ENCODE results near the gene DACT1. TPM values are rescaled to one million over a fixed set of nuclear protein-coding genes. Genes with fewer than 3 reads are reported as not detected.

Gene DACT1
- polyA plus RNA-seq, 3 donors: 0.62 to 7.4 (median 5.3) TPM

- no peak overlapping the region for H3K27ac ChIP-seq (ENCODE audit: low read depth, low read length)
- 80 to 88% (median 84%) methylated on average over 3 of the region's 3 CpGs for WGBS, 3 donors
Observed at GRCh38 chr14:58660407-58660806, 22.6 kb downstream of the DACT1 start.

GRCh38 chr14:58662018-58662417 is 24.3 kb downstream of the DACT1 start:
- 54 to 76% (median 64%) methylated on average over 1 of the region's 1 CpG for WGBS, 3 donors
- H3K27ac ChIP-seq (ENCODE audit: low read depth, low read length): no peak overlapping the region

GRCh38 chr14:58662759-58663158 is 25.0 kb downstream of the DACT1 start:
- WGBS, 3 donors: 63 to 93% (median 83%) methylated on average over 2 of the region's 2 CpGs
- H3K27ac ChIP-seq (ENCODE audit: low read depth, low read length): no peak overlapping the region

GRCh38 chr14:58663494-58664111 is 25.8 kb downstream of the DACT1 start:
- no peak overlapping the region for H3K27ac ChIP-seq (ENCODE audit: low read depth, low read length)
- 28 to 55% (median 42%) methylated on average over 2 of the region's 2 CpGs for WGBS, 3 donors

- no peak overlapping the region for H3K27ac ChIP-seq (ENCODE audit: low read depth, low read length)
- 88 to 93% (median 92%) methylated on average over 3 of the region's 3 CpGs for WGBS, 3 donors
Observed at GRCh38 chr14:58665773-58666500, 28.2 kb downstream of the DACT1 start.

GRCh38 chr14:58666737-58667136 is 29.0 kb downstream of the DACT1 start:
- no peak overlapping the region for H3K27ac ChIP-seq (ENCODE audit: low read depth, low read length)

GRCh38 chr14:58667900-58668299 is 30.1 kb downstream of the DACT1 start:
- no peak overlapping the region for H3K27ac ChIP-seq (ENCODE audit: low read depth, low read length)
- WGBS, 3 donors: 69 to 88% (median 85%) methylated on average over 5 of the region's 5 CpGs

GRCh38 chr14:58668848-58669480 is 31.2 kb downstream of the DACT1 start:
- 59 to 75% (median 61%) methylated on average over 5 of the region's 5 CpGs for WGBS, 3 donors
- H3K27ac ChIP-seq (ENCODE audit: low read depth, low read length): no peak overlapping the region

- no peak overlapping the region for H3K27ac ChIP-seq (ENCODE audit: low read depth, low read length)
- WGBS, 3 donors: 68 to 84% (median 73%) methylated on average over 7 of the region's 7 CpGs
Observed at GRCh38 chr14:58669556-58670200, 31.9 kb downstream of the DACT1 start.

GRCh38 chr14:58671024-58671423 is 33.3 kb downstream of the DACT1 start:
- H3K27ac ChIP-seq (ENCODE audit: low read depth, low read length): no peak overlapping the region
- 86 to 95% (median 91%) methylated on average over 1 of the region's 1 CpG for WGBS, 3 donors

GRCh38 chr14:58671436-58671835 is 33.7 kb downstream of the DACT1 start:
- WGBS, 3 donors: 44 to 73% (median 71%) methylated on average over 4 of the region's 4 CpGs
- no peak overlapping the region for H3K27ac ChIP-seq (ENCODE audit: low read depth, low read length)

GRCh38 chr14:58673722-58674121 is 36.0 kb downstream of the DACT1 start:
- H3K27ac ChIP-seq (ENCODE audit: low read depth, low read length): no peak overlapping the region
- 68 to 88% (median 85%) methylated on average over 2 of the region's 2 CpGs for WGBS, 3 donors

- WGBS, 3 donors: 73 to 75% (median 74%) methylated on average over 5 of the region's 5 CpGs
- no peak overlapping the region for H3K27ac ChIP-seq (ENCODE audit: low read depth, low read length)
Observed at GRCh38 chr14:58677001-58677400, 39.2 kb downstream of the DACT1 start.

- 57 to 91% (median 86%) methylated on average over 4 of the region's 4 CpGs for WGBS, 3 donors
- H3K27ac ChIP-seq (ENCODE audit: low read depth, low read length): no peak overlapping the region
Observed at GRCh38 chr14:58677517-58677916, 39.8 kb downstream of the DACT1 start.

GRCh38 chr14:58677996-58678395 is 40.2 kb downstream of the DACT1 start:
- 72 to 93% (median 81%) methylated on average over 1 of the region's 1 CpG for WGBS, 3 donors
- no peak overlapping the region for H3K27ac ChIP-seq (ENCODE audit: low read depth, low read length)

GRCh38 chr14:58680698-58681097 is 42.9 kb downstream of the DACT1 start:
- H3K27ac ChIP-seq (ENCODE audit: low read depth, low read length): no peak overlapping the region
- WGBS, 3 donors: 88 to 96% (median 93%) methylated on average over 4 of the region's 4 CpGs

- 90 to 94% (median 93%) methylated on average over 24 to 27 of the region's 27 CpGs for WGBS, 3 donors
- H3K27ac ChIP-seq (ENCODE audit: low read depth, low read length): no peak overlapping the region
Observed at GRCh38 chr14:58687232-58687795, 49.6 kb downstream of the DACT1 start.

- WGBS, 3 donors: 59 to 68% (median 60%) methylated on average over 14 of the region's 14 CpGs
- H3K27ac ChIP-seq (ENCODE audit: low read depth, low read length): no peak overlapping the region
Observed at GRCh38 chr14:58690801-58691516, 53.2 kb downstream of the DACT1 start.

Data from adipose tissue (tissue), 3 donors.